ENCODE results near the gene KBTBD8.
A peak's percentile ranks its signal among the peaks of the same experiment; 100 is the strongest.

The KBTBD8 gene

DNA sequence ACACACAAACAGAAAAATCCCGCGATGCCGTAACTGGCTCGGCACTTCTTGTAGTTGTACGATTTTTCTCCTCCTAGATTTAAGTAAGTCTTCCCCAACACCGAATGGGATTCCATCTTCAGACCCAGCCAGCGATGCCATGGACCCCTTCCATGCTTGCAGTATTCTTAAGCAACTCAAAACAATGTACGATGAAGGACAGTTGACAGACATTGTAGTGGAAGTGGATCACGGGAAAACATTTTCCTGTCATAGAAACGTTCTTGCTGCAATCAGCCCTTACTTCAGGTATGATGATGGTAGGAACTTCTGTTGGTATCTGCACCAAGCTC, 763 bp downstream of the KBTBD8 start:
- no peak for DNase-seq (ENCODE audit: low spot score)

- peak; percentile 80 for DNase-seq (ENCODE audit: low spot score)
Observed at GRCh38 chr3:67000009-67000408, 1.9 kb downstream of the KBTBD8 start.

DNA sequence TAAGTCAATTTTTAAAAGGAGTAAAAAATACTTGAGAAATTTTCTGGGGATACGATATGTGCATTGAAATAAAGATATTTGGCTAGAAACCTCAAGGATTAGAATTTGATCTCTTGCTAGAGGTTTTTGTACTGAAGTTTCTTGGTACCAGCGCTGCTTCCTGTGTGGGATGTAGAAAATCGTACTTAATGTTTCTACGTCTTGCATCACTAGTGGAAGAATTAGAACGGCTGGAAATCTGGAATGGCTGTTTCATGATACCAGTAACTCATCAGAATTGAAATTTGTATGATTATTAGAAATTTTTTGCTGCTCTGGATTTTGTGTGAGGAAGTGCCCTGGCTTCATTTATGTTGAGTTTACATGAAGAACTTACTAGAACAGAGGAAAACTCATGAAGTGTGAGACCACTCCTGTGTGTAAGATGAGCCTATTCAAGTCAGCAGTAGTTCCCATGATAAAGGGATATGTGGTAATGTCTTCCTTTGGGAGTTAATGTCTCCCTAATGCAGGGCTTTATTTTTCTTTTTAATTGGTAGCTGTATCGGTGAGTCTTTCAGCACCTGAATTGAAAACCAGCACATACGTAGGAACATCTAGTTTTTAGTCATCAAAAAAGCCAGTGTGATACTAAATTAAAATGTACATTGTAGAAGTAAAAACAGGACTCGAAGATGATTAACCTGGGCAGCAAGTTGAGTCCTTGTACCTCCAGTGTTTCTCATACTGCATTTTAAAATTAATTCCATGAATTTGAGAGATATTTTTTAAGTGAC, 3.2 kb downstream of the KBTBD8 start:
- DNase-seq (ENCODE audit: low spot score), result no peak

DNA sequence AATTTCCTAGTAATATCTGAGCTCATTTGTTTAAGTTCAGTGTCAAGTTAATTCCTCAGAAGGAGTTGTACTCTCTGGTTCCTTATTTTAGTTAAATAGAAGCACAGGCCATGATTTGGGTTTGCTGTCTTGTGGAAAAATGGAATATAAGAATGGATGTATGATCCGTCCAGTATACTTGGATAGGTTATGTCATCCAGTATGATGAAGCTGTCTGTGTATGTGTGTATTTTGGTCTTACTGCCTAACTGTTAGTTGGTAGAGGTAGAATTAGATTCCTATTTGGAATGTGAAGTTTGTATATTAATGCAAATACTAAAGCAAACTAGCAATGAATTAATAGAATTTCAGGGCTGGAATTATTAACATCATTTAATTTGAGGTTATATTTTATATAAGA, 7.9 kb downstream of the KBTBD8 start:
- DNase-seq (ENCODE audit: low spot score), result no peak

DNA sequence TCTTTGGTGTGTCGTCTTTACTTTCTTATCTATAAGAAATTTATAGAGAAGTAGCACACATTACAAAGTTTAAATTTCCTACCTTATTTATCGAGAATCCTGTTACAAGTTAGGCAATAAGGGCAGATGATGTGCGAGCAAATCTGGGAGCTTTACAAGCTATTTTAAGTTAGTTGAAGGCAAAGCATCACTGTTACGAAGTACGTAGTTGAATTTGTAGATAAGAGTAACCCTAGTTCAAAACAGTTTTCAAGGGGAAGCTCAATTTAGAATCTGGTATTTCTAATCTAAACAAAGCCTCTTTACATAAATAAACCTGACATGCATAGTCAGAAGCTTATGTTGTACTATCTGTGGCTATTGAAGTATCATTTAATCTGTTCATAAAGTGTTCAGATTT, 8.4 kb downstream of the KBTBD8 start:
- DNase-seq (ENCODE audit: low spot score), result no peak

- no peak for DNase-seq (ENCODE audit: low spot score)
Observed at GRCh38 chr3:67008388-67008787, 10.3 kb downstream of the KBTBD8 start.

- DNase-seq (ENCODE audit: low spot score), result no peak
Observed at GRCh38 chr3:67009716-67010115, 11.6 kb downstream of the KBTBD8 start.

DNA sequence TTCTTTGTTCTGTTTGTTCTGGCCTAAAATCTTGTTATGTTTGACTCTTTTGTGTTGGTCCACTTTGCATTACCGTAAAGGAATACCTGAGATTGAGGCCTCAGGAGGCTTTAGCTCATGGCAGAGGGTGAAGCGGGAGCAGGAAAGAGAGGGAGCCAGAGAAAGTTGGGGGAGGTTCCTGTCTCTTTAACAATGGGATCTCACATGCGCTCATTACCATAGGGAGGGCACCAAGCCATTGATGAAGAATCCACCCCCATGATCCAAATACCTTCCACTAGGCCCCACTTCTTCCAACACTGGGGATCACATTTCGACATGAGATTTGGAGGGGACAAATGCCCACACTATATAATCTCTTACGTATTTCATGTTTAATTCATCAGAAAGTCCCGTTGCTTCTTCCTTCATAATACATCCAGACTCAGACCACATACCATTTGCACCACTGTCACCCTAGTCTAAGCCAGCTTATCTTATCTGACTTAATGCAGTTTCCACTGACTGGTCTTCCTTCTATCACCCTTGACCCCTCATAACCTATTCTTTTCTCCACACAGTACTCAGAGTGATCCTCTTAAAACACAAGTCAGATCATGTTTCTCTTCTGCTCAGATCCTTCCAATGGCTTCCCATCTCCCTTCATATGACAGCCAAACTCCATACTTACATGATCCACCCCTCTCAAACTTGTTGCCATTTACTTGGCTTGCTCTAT, 13.5 kb downstream of the KBTBD8 start:
- DNase-seq (ENCODE audit: low spot score), result no peak

- DNase-seq (ENCODE audit: low spot score), result no peak
Observed at GRCh38 chr3:67012564-67012963, 14.5 kb downstream of the KBTBD8 start.

GRCh38 chr3:67015702-67016484, 17.8 kb downstream of the KBTBD8 start:
- DNase-seq (ENCODE audit: low spot score), result no peak

DNA sequence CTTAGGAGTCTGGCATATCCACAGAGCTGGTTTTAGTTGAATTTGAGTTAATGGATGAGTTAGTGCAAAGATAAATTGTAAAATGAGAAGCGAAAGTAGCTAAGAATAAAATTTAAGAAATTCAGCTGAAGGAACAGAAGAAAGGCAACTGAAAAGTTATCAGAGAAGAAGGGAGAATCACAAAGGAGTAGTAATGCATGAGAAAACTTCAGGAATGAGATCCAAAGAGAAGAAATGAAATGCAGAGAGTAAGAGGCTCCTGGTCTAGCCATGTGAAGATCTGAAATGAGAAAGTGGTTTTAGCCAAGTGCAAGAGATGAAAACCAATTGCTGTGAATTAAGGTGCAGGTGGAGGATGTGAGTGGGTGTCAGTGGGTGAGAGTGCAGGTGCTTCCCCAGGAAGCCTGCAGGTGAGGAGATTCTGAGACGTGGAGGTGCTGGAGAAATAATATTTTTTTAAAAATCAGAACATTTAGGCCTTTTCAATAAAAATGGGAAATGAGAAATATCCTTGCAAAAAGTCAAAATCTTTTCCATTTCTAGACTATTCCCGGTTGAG, 18.5 kb downstream of the KBTBD8 start:
- no peak for DNase-seq (ENCODE audit: low spot score)

DNA sequence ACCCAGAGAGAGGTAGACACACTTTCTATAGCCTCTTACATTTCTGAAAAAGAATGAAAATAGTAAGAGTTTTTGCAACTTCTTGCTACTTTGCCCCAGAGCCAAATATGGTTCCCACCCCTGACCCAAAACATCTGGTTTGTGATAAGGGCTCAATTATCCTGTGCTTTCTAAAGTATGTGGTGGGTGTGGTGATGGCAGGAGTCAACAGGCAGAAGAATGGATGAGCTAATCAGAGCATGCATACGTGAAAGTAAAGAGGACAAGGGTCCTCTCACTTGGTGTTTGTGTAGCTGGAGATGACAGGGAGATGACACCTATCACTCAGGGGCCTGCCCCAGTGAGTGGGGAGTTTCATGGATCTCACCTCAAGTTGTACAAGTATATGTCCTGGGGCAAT, 19.1 kb downstream of the KBTBD8 start:
- no peak for DNase-seq (ENCODE audit: low spot score)

GRCh38 chr3:67018105-67018788, 20.1 kb downstream of the KBTBD8 start:
- peak; percentile 27 for DNase-seq (ENCODE audit: low spot score)

- peak; percentile 28 for DNase-seq (ENCODE audit: low spot score)
Observed at GRCh38 chr3:67018789-67019526, 20.9 kb downstream of the KBTBD8 start.

- DNase-seq (ENCODE audit: low spot score), result peak; percentile 28
Observed at GRCh38 chr3:67028001-67028784, 30.1 kb downstream of the KBTBD8 start.

DNA sequence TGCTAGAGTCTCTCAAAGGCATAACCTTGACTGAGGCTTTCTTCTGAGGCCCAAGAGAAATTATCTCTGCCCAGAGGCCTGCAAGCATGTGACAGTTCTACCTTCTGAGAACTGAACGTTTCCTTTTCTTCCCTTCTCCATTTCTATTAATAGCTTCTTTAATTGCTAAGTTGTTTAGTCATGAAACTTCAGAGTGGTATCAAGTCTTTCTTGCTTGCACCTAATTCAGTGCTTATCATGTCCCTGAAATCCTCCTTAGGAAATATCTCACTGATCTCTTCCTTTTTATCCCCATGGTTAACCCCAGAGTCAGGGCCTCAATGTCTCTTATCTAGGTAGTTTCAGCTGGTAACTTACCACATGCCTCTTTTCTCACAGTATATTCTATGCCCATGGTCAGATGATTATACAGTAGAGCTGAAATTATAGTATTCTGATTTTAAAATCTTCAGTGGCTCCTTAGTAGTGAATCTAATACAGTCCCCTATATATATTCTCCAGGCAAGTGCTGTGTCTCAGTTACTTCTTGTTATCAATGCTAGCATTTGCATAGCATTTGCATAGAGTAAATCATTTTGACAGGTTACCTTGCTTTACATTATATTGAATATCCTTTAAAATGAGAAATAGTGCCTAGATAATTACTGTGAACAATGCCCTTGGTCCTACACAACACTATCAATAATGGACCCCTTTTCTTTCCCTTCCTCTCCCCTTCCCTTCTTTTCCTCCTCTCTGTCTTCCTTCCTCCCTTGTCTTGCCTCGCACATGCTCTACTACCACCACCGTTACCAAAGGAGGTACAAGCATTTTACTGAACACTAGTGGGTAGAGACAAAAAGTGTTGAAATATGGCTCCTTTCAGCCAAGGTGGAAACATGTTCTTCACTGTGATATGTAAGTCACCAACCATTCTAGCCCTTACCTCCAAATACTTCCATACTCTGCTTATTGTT, 33.0 kb downstream of the KBTBD8 start:
- no peak for DNase-seq (ENCODE audit: low spot score)

- DNase-seq (ENCODE audit: low spot score), result no peak
Observed at GRCh38 chr3:67031986-67032385, 33.9 kb downstream of the KBTBD8 start.

DNA sequence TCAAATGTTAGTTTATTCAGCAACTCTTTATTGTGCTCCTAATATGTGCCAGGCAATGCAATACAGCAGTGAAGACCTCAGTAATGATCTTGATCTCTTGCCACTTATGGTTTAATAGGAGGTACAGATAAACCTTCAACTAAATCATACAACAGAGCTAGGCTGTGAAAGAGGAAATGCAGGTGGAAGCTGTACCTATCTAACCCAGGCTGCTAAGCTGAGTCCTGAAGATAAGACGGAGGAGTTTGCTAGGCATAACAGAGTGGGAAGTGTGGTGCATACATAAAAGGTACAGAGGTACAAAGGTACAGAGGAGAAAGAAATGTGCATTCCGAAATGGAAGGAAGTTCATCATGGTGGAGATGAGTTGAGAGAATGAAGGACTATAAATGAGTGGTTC, 35.0 kb downstream of the KBTBD8 start:
- no peak for DNase-seq (ENCODE audit: low spot score)

GRCh38 chr3:67034371-67034770, 36.3 kb downstream of the KBTBD8 start:
- no peak for DNase-seq (ENCODE audit: low spot score)
